HEK293 (cell line): ENCODE measurements around the gene SERAC1.

ENCODE experiments used
- CTCF ChIA-PET: fragments of 350-600 bp; formaldehyde crosslinking; extraction: SDS; loops from one replicate; lab custom pipeline; 2021; ENCODE audit warnings: antibody characterized with exemption; lab: Yijun Ruan, JAX
- POLR2A ChIA-PET: fragments of 300-600 bp; formaldehyde crosslinking; extraction: SDS; loops from one replicate; lab custom pipeline; 2020; ENCODE audit warnings: antibody characterized with exemption, inconsistent platforms; lab: Yijun Ruan, JAX
- H3K27ac ChIP-seq: fragments of 200-500 bp; sonication (Bioruptor generic); 2 replicates; pipeline ENCODE4 v1.5.1; 2014; ENCODE audit warnings: low read depth, low read length, control low read depth, inconsistent platforms; ENCODE audit errors: extremely low read depth
- H3K36me3 ChIP-seq, 2 experiments: fragments of 200-500 bp in 1 of 2; sonication (Bioruptor generic) in 1 of 2; 1 replicate in 1 of 2; 2 replicates in 1 of 2; pipeline ENCODE4 v1.5.1; 2014 to 2017; ENCODE audit warnings: inconsistent platforms in 2 of 2, low read length in 2 of 2; ENCODE audit not compliant: control insufficient read depth in 2 of 2, insufficient read depth in 1 of 2
- H3K4me1 ChIP-seq: fragments of 200-500 bp; sonication (Bioruptor generic); 2 replicates; pipeline ENCODE4 v1.5.1; 2014; ENCODE audit warnings: mild to moderate bottlenecking, low read length, inconsistent platforms; ENCODE audit not compliant: control insufficient read depth, insufficient read depth
- H3K4me3 ChIP-seq: 2 replicates; pipeline ENCODE4 v1.5.1; 2011; ENCODE audit warnings: low read depth, mild to moderate bottlenecking, control low read depth, low read length, moderate library complexity
- H3K9me3 ChIP-seq: fragments of 200-500 bp; sonication (Bioruptor generic); 2 replicates; pipeline ENCODE4 v1.5.1; 2014; ENCODE audit warnings: low read depth, low read length, inconsistent platforms; ENCODE audit not compliant: control insufficient read depth, insufficient read depth
- GLI4 ChIP-seq: fragments of 450-650 bp; formaldehyde crosslinking; IDR thresholded peaks from 2 replicates; pipeline ENCODE4 v1.5.1; 2016; ENCODE audit warnings: missing biosample characterization, missing genetic modification characterization
- IKZF3 ChIP-seq: fragments of 450-650 bp; IDR thresholded peaks from 2 replicates; pipeline ENCODE4 v1.5.0; 2018; ENCODE audit warnings: missing biosample characterization, mild to moderate bottlenecking, missing genetic modification characterization, moderate library complexity
- KLF8 ChIP-seq: fragments of 450-650 bp; formaldehyde crosslinking; IDR thresholded peaks from 2 replicates; pipeline ENCODE4 v1.5.1; 2016; ENCODE audit warnings: missing biosample characterization, missing genetic modification characterization
- SP3 ChIP-seq: fragments of 450-650 bp; formaldehyde crosslinking; IDR thresholded peaks from 2 replicates; pipeline ENCODE4 v1.5.1; 2016; ENCODE audit warnings: missing biosample characterization, missing genetic modification characterization
- YY1 ChIP-seq: fragments of 450-650 bp; formaldehyde crosslinking; IDR thresholded peaks from 2 replicates; pipeline ENCODE4 v1.5.1; 2018; ENCODE audit warnings: missing biosample characterization, missing genetic modification characterization
- ZBTB1 ChIP-seq: fragments of 450-650 bp; formaldehyde crosslinking; IDR thresholded peaks from 2 replicates; pipeline ENCODE4 v1.5.1; 2016; ENCODE audit warnings: missing biosample characterization, missing genetic modification characterization
- ZBTB7A ChIP-seq: fragments of 450-650 bp; formaldehyde crosslinking; IDR thresholded peaks from 2 replicates; pipeline ENCODE4 v1.5.1; 2016; ENCODE audit warnings: low read depth, missing biosample characterization, missing genetic modification characterization
- ZBTB8A ChIP-seq: fragments of 450-650 bp; formaldehyde crosslinking; IDR thresholded peaks from 2 replicates; pipeline ENCODE4 v1.5.1; 2016; ENCODE audit warnings: missing biosample characterization, missing genetic modification characterization
- ZFP41 ChIP-seq: fragments of 450-650 bp; formaldehyde crosslinking; IDR thresholded peaks from 2 replicates; pipeline ENCODE4 v1.5.1; 2016; ENCODE audit warnings: missing biosample characterization, missing genetic modification characterization, borderline replicate concordance
- ZNF133 ChIP-seq: fragments of 450-650 bp; formaldehyde crosslinking; IDR thresholded peaks from 2 replicates; pipeline ENCODE4 v1.5.1; 2016; ENCODE audit warnings: missing biosample characterization, missing genetic modification characterization
- ZNF16 ChIP-seq: fragments of 450-650 bp; formaldehyde crosslinking; IDR thresholded peaks from 2 replicates; pipeline ENCODE4 v1.5.1; 2016; ENCODE audit warnings: low read depth, missing biosample characterization, missing genetic modification characterization
- ZNF2 ChIP-seq: fragments of 450-650 bp; formaldehyde crosslinking; IDR thresholded peaks from 2 replicates; pipeline ENCODE4 v1.5.1; 2016; ENCODE audit warnings: missing biosample characterization, missing genetic modification characterization
- ZNF221 ChIP-seq: fragments of 450-650 bp; formaldehyde crosslinking; IDR thresholded peaks from 2 replicates; pipeline ENCODE4 v1.5.1; 2017; ENCODE audit warnings: missing biosample characterization, missing genetic modification characterization, borderline replicate concordance
- ZNF239 ChIP-seq: fragments of 450-650 bp; formaldehyde crosslinking; IDR thresholded peaks from 2 replicates; pipeline ENCODE4 v1.5.1; 2016; ENCODE audit warnings: missing biosample characterization, missing genetic modification characterization
- ZNF530 ChIP-seq: fragments of 450-650 bp; formaldehyde crosslinking; IDR thresholded peaks from 2 replicates; pipeline ENCODE4 v1.5.1; 2016; ENCODE audit warnings: low read depth, missing biosample characterization, missing genetic modification characterization
- ZNF544 ChIP-seq: fragments of 450-650 bp; formaldehyde crosslinking; IDR thresholded peaks from 2 replicates; pipeline ENCODE4 v1.5.0; 2017; ENCODE audit warnings: missing biosample characterization, missing genetic modification characterization
- ZNF596 ChIP-seq: fragments of 450-650 bp; IDR thresholded peaks from 2 replicates; pipeline ENCODE4 v1.5.0; 2018; ENCODE audit warnings: missing biosample characterization, mild to moderate bottlenecking, missing genetic modification characterization, moderate library complexity
- ZNF621 ChIP-seq: fragments of 450-650 bp; formaldehyde crosslinking; IDR thresholded peaks from 2 replicates; pipeline ENCODE4 v1.5.1; 2017; ENCODE audit warnings: missing biosample characterization, missing genetic modification characterization
- ZNF843 ChIP-seq: fragments of 450-650 bp; formaldehyde crosslinking; IDR thresholded peaks from 2 replicates; pipeline ENCODE4 v1.5.1; 2016; ENCODE audit warnings: missing biosample characterization, missing genetic modification characterization
- TF ChIP-seq, protein P1 (sequence below): fragments of 450-650 bp; formaldehyde crosslinking; IDR thresholded peaks from 2 replicates; pipeline ENCODE4 v1.5.1; 2017; ENCODE audit warnings: missing biosample characterization, missing genetic modification characterization
- TF ChIP-seq, protein P2 (sequence below): fragments of 450-650 bp; formaldehyde crosslinking; IDR thresholded peaks from 2 replicates; pipeline ENCODE4 v1.5.1; 2016; ENCODE audit warnings: missing biosample characterization, missing genetic modification characterization
- TF ChIP-seq, protein P3 (sequence below): fragments of 450-650 bp; formaldehyde crosslinking; IDR thresholded peaks from 2 replicates; pipeline ENCODE4 v1.5.1; 2016; ENCODE audit warnings: missing biosample characterization, missing genetic modification characterization
- TF ChIP-seq, protein P4 (sequence below): fragments of 450-650 bp; formaldehyde crosslinking; conservative IDR thresholded peaks from 2 replicates; pipeline ENCODE4 v1.5.1; 2016; ENCODE audit warnings: low read depth, missing biosample characterization, missing genetic modification characterization
- TF ChIP-seq, protein P5 (sequence below): fragments of 450-650 bp; formaldehyde crosslinking; IDR thresholded peaks from 2 replicates; pipeline ENCODE4 v1.5.1; 2016; ENCODE audit warnings: missing biosample characterization, missing genetic modification characterization, borderline replicate concordance

SERAC1 gene

DNA sequence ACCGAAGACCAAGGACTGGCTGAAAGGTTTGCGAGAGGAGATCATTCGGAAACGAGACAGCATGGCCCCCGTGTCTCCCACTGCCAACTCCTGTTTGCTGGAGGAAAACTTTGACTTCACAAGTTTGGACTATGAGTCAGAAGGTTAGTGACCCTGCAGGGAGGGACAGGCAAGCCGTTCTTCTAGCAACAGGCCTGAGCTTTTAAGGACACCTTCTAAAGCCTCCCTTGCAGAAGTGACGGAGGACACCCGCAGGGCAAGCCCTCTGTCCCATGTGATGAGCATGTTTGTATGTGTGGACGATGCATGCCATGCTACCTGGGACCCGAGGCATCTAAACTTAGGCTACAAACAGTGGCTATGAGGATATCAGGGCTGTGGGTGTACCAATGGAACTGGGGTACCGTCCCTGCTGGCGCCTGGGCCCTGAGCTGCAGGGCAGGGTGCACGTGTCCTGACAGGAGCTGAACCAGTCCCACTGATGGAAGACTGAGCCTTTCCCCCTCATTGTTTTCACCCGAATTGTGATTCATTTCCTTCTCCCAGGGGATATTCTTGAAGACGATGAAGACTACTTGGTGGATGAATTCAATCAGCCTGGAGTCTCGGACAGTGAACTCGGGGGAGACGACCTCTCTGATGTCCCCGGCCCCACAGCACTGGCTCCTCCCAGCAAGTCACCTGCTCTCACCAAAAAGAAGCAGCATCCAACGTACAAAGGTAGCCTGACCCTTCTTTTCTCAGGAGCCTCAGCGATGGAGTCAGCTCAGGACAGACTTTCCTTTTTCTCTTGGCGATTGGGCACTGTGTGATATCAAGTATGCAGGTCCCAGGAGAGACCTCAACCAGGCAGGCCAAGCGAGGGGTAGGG is 84.4 kb downstream of the SERAC1 start (continued):
- no peak for TF ChIP-seq GLI4 (tag by site-specific recombination)
- no peak for TF ChIP-seq ZNF843
- TF ChIP-seq, protein P1, sequence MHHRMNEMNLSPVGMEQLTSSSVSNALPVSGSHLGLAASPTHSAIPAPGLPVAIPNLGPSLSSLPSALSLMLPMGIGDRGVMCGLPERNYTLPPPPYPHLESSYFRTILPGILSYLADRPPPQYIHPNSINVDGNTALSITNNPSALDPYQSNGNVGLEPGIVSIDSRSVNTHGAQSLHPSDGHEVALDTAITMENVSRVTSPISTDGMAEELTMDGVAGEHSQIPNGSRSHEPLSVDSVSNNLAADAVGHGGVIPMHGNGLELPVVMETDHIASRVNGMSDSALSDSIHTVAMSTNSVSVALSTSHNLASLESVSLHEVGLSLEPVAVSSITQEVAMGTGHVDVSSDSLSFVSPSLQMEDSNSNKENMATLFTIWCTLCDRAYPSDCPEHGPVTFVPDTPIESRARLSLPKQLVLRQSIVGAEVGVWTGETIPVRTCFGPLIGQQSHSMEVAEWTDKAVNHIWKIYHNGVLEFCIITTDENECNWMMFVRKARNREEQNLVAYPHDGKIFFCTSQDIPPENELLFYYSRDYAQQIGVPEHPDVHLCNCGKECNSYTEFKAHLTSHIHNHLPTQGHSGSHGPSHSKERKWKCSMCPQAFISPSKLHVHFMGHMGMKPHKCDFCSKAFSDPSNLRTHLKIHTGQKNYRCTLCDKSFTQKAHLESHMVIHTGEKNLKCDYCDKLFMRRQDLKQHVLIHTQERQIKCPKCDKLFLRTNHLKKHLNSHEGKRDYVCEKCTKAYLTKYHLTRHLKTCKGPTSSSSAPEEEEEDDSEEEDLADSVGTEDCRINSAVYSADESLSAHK = no peak
- no peak for TF ChIP-seq ZNF16 (tag by site-specific recombination)
- TF ChIP-seq KLF8 = no peak
- TF ChIP-seq ZBTB8A (tag by site-specific recombination) = no peak
- TF ChIP-seq ZNF221 = no peak
- TF ChIP-seq ZNF133 (tag by site-specific recombination) = no peak

DNA sequence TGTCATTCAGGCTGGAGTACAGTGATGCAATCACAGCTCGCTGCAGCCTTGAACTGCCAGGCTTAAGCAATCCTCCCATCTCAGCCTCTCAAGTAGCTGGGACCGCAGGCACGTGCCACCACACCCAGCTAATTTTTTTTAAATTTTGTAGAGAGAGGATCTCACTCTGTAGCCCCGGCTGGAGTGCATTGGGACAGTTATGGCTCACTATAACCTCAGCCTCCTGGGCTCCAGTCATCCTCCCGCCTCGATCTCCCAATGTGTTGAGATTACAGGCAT is 86.5 kb downstream of the SERAC1 start:
- ChIA-PET POLR2A (interaction anchor here (0.6 kb wide), 1 partner anchor 424 kb away, joined by 3 read pairs; no protein-coding TSS in a partner anchor), CTCF (interaction anchor here (1.0 to 2.0 kb wide), 2 partner anchors 9 to 55 kb away, joined by 3 to 10 read pairs; no protein-coding TSS in a partner anchor)
- TF ChIP-seq ZBTB7A (tag by site-specific recombination) = no peak
- TF ChIP-seq ZNF596 (tag by site-specific recombination) = no peak
- TF ChIP-seq ZNF530 (tag by site-specific recombination) = no peak
- TF ChIP-seq ZNF2 (tag by site-specific recombination) = no peak
- no peak for TF ChIP-seq ZFP41 (tag by site-specific recombination)
- no peak for TF ChIP-seq ZNF239 (tag by site-specific recombination)
- TF ChIP-seq, protein P2, sequence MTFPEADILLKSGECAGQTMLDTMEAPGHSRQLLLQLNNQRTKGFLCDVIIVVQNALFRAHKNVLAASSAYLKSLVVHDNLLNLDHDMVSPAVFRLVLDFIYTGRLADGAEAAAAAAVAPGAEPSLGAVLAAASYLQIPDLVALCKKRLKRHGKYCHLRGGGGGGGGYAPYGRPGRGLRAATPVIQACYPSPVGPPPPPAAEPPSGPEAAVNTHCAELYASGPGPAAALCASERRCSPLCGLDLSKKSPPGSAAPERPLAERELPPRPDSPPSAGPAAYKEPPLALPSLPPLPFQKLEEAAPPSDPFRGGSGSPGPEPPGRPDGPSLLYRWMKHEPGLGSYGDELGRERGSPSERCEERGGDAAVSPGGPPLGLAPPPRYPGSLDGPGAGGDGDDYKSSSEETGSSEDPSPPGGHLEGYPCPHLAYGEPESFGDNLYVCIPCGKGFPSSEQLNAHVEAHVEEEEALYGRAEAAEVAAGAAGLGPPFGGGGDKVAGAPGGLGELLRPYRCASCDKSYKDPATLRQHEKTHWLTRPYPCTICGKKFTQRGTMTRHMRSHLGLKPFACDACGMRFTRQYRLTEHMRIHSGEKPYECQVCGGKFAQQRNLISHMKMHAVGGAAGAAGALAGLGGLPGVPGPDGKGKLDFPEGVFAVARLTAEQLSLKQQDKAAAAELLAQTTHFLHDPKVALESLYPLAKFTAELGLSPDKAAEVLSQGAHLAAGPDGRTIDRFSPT (tag by site-specific recombination) = no peak
- TF ChIP-seq, protein P3, sequence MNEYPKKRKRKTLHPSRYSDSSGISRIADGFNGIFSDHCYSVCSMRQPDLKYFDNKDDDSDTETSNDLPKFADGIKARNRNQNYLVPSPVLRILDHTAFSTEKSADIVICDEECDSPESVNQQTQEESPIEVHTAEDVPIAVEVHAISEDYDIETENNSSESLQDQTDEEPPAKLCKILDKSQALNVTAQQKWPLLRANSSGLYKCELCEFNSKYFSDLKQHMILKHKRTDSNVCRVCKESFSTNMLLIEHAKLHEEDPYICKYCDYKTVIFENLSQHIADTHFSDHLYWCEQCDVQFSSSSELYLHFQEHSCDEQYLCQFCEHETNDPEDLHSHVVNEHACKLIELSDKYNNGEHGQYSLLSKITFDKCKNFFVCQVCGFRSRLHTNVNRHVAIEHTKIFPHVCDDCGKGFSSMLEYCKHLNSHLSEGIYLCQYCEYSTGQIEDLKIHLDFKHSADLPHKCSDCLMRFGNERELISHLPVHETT (tag by site-specific recombination) = no peak
- TF ChIP-seq, protein P4, sequence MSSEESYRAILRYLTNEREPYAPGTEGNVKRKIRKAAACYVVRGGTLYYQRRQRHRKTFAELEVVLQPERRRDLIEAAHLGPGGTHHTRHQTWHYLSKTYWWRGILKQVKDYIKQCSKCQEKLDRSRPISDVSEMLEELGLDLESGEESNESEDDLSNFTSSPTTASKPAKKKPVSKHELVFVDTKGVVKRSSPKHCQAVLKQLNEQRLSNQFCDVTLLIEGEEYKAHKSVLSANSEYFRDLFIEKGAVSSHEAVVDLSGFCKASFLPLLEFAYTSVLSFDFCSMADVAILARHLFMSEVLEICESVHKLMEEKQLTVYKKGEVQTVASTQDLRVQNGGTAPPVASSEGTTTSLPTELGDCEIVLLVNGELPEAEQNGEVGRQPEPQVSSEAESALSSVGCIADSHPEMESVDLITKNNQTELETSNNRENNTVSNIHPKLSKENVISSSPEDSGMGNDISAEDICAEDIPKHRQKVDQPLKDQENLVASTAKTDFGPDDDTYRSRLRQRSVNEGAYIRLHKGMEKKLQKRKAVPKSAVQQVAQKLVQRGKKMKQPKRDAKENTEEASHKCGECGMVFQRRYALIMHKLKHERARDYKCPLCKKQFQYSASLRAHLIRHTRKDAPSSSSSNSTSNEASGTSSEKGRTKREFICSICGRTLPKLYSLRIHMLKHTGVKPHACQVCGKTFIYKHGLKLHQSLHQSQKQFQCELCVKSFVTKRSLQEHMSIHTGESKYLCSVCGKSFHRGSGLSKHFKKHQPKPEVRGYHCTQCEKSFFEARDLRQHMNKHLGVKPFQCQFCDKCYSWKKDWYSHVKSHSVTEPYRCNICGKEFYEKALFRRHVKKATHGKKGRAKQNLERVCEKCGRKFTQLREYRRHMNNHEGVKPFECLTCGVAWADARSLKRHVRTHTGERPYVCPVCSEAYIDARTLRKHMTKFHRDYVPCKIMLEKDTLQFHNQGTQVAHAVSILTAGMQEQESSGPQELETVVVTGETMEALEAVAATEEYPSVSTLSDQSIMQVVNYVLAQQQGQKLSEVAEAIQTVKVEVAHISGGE (tag by site-specific recombination) = no peak
- no peak for TF ChIP-seq SP3
- TF ChIP-seq YY1 (tag by site-specific recombination) = no peak
- no peak for TF ChIP-seq ZNF544 (tag by site-specific recombination)
- TF ChIP-seq IKZF3 (tag by site-specific recombination) = no peak
- TF ChIP-seq ZBTB1 (tag by site-specific recombination) = no peak
- TF ChIP-seq, protein P5, sequence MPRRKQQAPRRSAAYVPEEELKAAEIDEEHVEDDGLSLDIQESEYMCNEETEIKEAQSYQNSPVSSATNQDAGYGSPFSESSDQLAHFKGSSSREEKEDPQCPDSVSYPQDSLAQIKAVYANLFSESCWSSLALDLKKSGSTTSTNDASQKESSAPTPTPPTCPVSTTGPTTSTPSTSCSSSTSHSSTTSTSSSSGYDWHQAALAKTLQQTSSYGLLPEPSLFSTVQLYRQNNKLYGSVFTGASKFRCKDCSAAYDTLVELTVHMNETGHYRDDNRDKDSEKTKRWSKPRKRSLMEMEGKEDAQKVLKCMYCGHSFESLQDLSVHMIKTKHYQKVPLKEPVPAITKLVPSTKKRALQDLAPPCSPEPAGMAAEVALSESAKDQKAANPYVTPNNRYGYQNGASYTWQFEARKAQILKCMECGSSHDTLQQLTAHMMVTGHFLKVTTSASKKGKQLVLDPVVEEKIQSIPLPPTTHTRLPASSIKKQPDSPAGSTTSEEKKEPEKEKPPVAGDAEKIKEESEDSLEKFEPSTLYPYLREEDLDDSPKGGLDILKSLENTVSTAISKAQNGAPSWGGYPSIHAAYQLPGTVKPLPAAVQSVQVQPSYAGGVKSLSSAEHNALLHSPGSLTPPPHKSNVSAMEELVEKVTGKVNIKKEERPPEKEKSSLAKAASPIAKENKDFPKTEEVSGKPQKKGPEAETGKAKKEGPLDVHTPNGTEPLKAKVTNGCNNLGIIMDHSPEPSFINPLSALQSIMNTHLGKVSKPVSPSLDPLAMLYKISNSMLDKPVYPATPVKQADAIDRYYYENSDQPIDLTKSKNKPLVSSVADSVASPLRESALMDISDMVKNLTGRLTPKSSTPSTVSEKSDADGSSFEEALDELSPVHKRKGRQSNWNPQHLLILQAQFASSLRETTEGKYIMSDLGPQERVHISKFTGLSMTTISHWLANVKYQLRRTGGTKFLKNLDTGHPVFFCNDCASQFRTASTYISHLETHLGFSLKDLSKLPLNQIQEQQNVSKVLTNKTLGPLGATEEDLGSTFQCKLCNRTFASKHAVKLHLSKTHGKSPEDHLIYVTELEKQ (tag by site-specific recombination) = no peak
- TF ChIP-seq ZNF621 (tag by site-specific recombination) = no peak
- H3K36me3 ChIP-seq = peaks cover 30 to 92% of the 10 kb centered on the region in 2 experiments
- H3K27ac ChIP-seq = no peak overlapping the region
- H3K4me1 ChIP-seq = no peaks in the 10 kb centered on the region
- no peaks in the 10 kb centered on the region for H3K9me3 ChIP-seq
- no peak overlapping the region for H3K4me3 ChIP-seq
